Coronary artery (tissue), 2 donors: ENCODE results near the gene HSPA12A.

Experiments used
- DNase-seq: peaks from one replicate; pipeline ENCODE4 v3.0.0-alpha.2; 2017; ENCODE audit warnings: low spot score
- H3K27ac ChIP-seq, 2 donors: fragments of 200-600 bp; sonication (generic); one replicate each; pipeline ENCODE4 v1.5.1; 2016 to 2019
- H3K4me3 ChIP-seq: fragments of 200-600 bp; sonication (generic); 2 replicates; pipeline ENCODE4 v1.5.1; 2016; ENCODE audit warnings: mild to moderate bottlenecking, moderate library complexity
- CTCF ChIP-seq: fragments of 200-600 bp; sonication (generic); IDR thresholded peaks from one replicate; pipeline ENCODE4 v1.5.1; 2019; ENCODE audit warnings: antibody characterized with exemption

The HSPA12A gene

GRCh38 chr10:116763440-116763839 lies 21.1 kb upstream of the HSPA12A start:
- no peak for TF ChIP-seq CTCF
- H3K27ac ChIP-seq, result no peak overlapping the region

GRCh38 chr10:116761883-116762282 lies 19.5 kb upstream of the HSPA12A start:
- Histone ChIP-seq H3K4me3 (no peak overlapping the region), H3K27ac (no peak overlapping the region)
- no peak for DNase-seq
- TF ChIP-seq CTCF, result no peak

More at GRCh38 chr10:116763440-116763839, 21.1 kb upstream of the HSPA12A start:
- DNase-seq, result no peak
- no peak overlapping the region for H3K4me3 ChIP-seq

- no peak overlapping the region for H3K4me3 ChIP-seq
- no peak for DNase-seq
- no peak overlapping the region for H3K27ac ChIP-seq
- TF ChIP-seq CTCF, result no peak
Measured at GRCh38 chr10:116760919-116761318, 18.6 kb upstream of the HSPA12A start.

- Histone ChIP-seq H3K4me3 (no peak overlapping the region), H3K27ac (no peak overlapping the region)
- no peak for DNase-seq
- TF ChIP-seq CTCF, result no peak
Measured at GRCh38 chr10:116757246-116757645, 14.9 kb upstream of the HSPA12A start.

GRCh38 chr10:116756277-116756676 lies 13.9 kb upstream of the HSPA12A start:
- peak overlapping the region; percentile 42 to 65 for H3K27ac ChIP-seq
- TF ChIP-seq CTCF, result no peak
- no peak overlapping the region for H3K4me3 ChIP-seq
- DNase-seq, result no peak

- TF ChIP-seq CTCF, result no peak
- H3K27ac ChIP-seq, result peak overlapping the region in 1 of 2 donors; percentile 35
- no peak for DNase-seq
- H3K4me3 ChIP-seq, result no peak overlapping the region
Measured at GRCh38 chr10:116753759-116754158, 11.4 kb upstream of the HSPA12A start.

GRCh38 chr10:116752969-116753665 lies 10.8 kb upstream of the HSPA12A start:
- DNase-seq, result no peak
- Histone ChIP-seq H3K4me3 (no peak overlapping the region), H3K27ac (no peak overlapping the region)
- no peak for TF ChIP-seq CTCF
